H9 (cell line): ENCODE data around the gene ASPG. TPM values are rescaled to one million over a fixed set of nuclear protein-coding genes. Genes with fewer than 3 reads are reported as not detected.

Experiments used
- DNase-seq: peaks from one replicate; pipeline ENCODE4 v3.0.0-alpha.2; 2017
- H2AFZ ChIP-seq: one replicate; pipeline ENCODE4 v1.6.1; 2013; ENCODE audit warnings: mild to moderate bottlenecking, low read length, control low read depth, moderate library complexity
- H2AK5ac ChIP-seq: 2 replicates; pipeline ENCODE4 v1.6.1; 2013; ENCODE audit warnings: low read length, control low read depth, mixed read lengths; ENCODE audit not compliant: insufficient read length
- H2BK120ac ChIP-seq: one replicate; pipeline ENCODE4 v1.6.1; 2013; ENCODE audit warnings: low read depth, mild to moderate bottlenecking, low read length, control low read depth, inconsistent platforms; ENCODE audit not compliant: poor library complexity, severe bottlenecking
- H2BK12ac ChIP-seq: 2 replicates; pipeline ENCODE4 v1.6.1; 2013; ENCODE audit warnings: low read length, control low read depth, mixed read lengths, low read depth; ENCODE audit not compliant: insufficient read length
- H2BK15ac ChIP-seq: 2 replicates; pipeline ENCODE4 v1.6.1; 2013; ENCODE audit warnings: low read depth, low read length, control low read depth
- H2BK20ac ChIP-seq: one replicate; pipeline ENCODE4 v1.6.1; 2013; ENCODE audit warnings: low read depth, mild to moderate bottlenecking, low read length, control low read depth, inconsistent platforms; ENCODE audit not compliant: poor library complexity, severe bottlenecking
- H2BK5ac ChIP-seq: 2 replicates; pipeline ENCODE4 v1.6.1; 2013; ENCODE audit warnings: low read length, control low read depth, mixed read lengths; ENCODE audit not compliant: insufficient read length
- H3K14ac ChIP-seq: 2 replicates; pipeline ENCODE4 v1.6.1; 2013; ENCODE audit warnings: low read length, control low read depth; ENCODE audit not compliant: insufficient read depth
- H3K18ac ChIP-seq: 2 replicates; pipeline ENCODE4 v1.6.1; 2013; ENCODE audit warnings: low read depth, mild to moderate bottlenecking, mixed read lengths, low read length, control low read depth; ENCODE audit not compliant: insufficient read length
- H3K23ac ChIP-seq: 2 replicates; pipeline ENCODE4 v1.6.1; 2013; ENCODE audit warnings: low read length, control low read depth, mixed read lengths, low read depth; ENCODE audit not compliant: insufficient read length
- H3K23me2 ChIP-seq: 2 replicates; pipeline ENCODE4 v1.6.1; 2013; ENCODE audit warnings: low read depth, mild to moderate bottlenecking, mixed read lengths, low read length, control low read depth; ENCODE audit not compliant: insufficient read length, poor library complexity, severe bottlenecking
- H3K27ac ChIP-seq: 2 replicates; pipeline ENCODE4 v1.5.1; 2013; ENCODE audit warnings: low read length, control low read depth, mixed read lengths, low read depth; ENCODE audit not compliant: insufficient read length
- H3K27me3 ChIP-seq: 2 replicates; pipeline ENCODE4 v1.6.1; 2013; ENCODE audit warnings: low read length, control low read depth, inconsistent platforms; ENCODE audit not compliant: insufficient read depth
- H3K4ac ChIP-seq: 2 replicates; pipeline ENCODE4 v1.6.1; 2013; ENCODE audit warnings: low read depth, mild to moderate bottlenecking, control low read depth, inconsistent platforms, low read length, moderate library complexity
- H3K4me1 ChIP-seq: 2 replicates; pipeline ENCODE4 v1.6.1; 2013; ENCODE audit warnings: low read length, control low read depth, inconsistent platforms; ENCODE audit not compliant: insufficient read depth
- H3K4me2 ChIP-seq: 2 replicates; pipeline ENCODE4 v1.6.1; 2013; ENCODE audit warnings: low read length, control low read depth, mixed read lengths; ENCODE audit not compliant: insufficient read length, insufficient read depth
- H3K56ac ChIP-seq: 2 replicates; pipeline ENCODE4 v1.6.1; 2013; ENCODE audit warnings: low read depth, mild to moderate bottlenecking, mixed read lengths, low read length, control low read depth; ENCODE audit not compliant: insufficient read length
- H3K79me1 ChIP-seq: 2 replicates; pipeline ENCODE4 v1.6.1; 2013; ENCODE audit warnings: low read depth, mild to moderate bottlenecking, moderate library complexity, low read length, control low read depth, inconsistent platforms; ENCODE audit not compliant: insufficient read depth, poor library complexity, severe bottlenecking
- H3K79me2 ChIP-seq: 2 replicates; pipeline ENCODE4 v1.6.1; 2013; ENCODE audit warnings: low read length, control low read depth, inconsistent platforms; ENCODE audit not compliant: insufficient read depth
- H3K9ac ChIP-seq: 2 replicates; pipeline ENCODE4 v1.6.1; 2013; ENCODE audit warnings: low read length, control low read depth, mixed read lengths; ENCODE audit not compliant: insufficient read length; ENCODE audit errors: extremely low read depth
- H3K9me3 ChIP-seq: one replicate; pipeline ENCODE4 v1.6.1; 2013; ENCODE audit warnings: low read depth, low read length, inconsistent platforms; ENCODE audit not compliant: control insufficient read depth
- H3T11ph ChIP-seq: one replicate; pipeline ENCODE4 v1.6.1; 2013; ENCODE audit warnings: mild to moderate bottlenecking, low read length, control low read depth, inconsistent platforms
- H4K20me1 ChIP-seq: one replicate; pipeline ENCODE4 v1.6.1; 2013; ENCODE audit not compliant: control insufficient read depth, insufficient read length, insufficient read depth
- H4K5ac ChIP-seq: 2 replicates; pipeline ENCODE4 v1.6.1; 2013; ENCODE audit warnings: low read depth, mild to moderate bottlenecking, mixed read lengths, low read length, control low read depth; ENCODE audit not compliant: insufficient read length
- H4K8ac ChIP-seq: replicated peaks from 2 replicates; pipeline ENCODE4 v1.6.1; 2013; ENCODE audit warnings: low read length, control low read depth, mixed read lengths, low read depth; ENCODE audit not compliant: insufficient read length
- H4K91ac ChIP-seq: 2 replicates; pipeline ENCODE4 v1.6.1; 2013; ENCODE audit warnings: low read depth, mild to moderate bottlenecking, moderate library complexity, mixed read lengths, low read length, control low read depth; ENCODE audit not compliant: insufficient read length
- H3K27ac Mint-ChIP-seq, 3 experiments: 2 replicates in 2 of 3; 3 replicates in 1 of 3; pipeline ENCODE4 v1.8.0; 2020 to 2021; ENCODE audit warnings: mixed read lengths in 3 of 3, mild to moderate bottlenecking in 1 of 3, moderate library complexity in 1 of 3
- H3K27me3 Mint-ChIP-seq: 2 replicates; pipeline ENCODE4 v1.8.0; 2021; ENCODE audit warnings: low read depth, mild to moderate bottlenecking, moderate library complexity, mixed read lengths
- H3K36me3 Mint-ChIP-seq, 3 experiments: 2 replicates in 2 of 3; 3 replicates in 1 of 3; pipeline ENCODE4 v1.8.0; 2020 to 2021; ENCODE audit warnings: low read depth in 3 of 3, mixed read lengths in 3 of 3; ENCODE audit not compliant: insufficient read depth in 1 of 3
- H3K4me1 Mint-ChIP-seq, 2 experiments: 2 replicates each; pipeline ENCODE4 v1.8.0; 2020; ENCODE audit warnings: mixed read lengths in 2 of 2
- H3K4me3 Mint-ChIP-seq, 2 experiments: 2 replicates in 1 of 2; 3 replicates in 1 of 2; pipeline ENCODE4 v1.8.0; 2020 to 2021; ENCODE audit warnings: mild to moderate bottlenecking in 2 of 2, mixed read lengths in 2 of 2, moderate library complexity in 1 of 2
- H3K9me3 Mint-ChIP-seq, 2 experiments: 2 replicates in 1 of 2; 3 replicates in 1 of 2; pipeline ENCODE4 v1.8.0; 2020; ENCODE audit warnings: mild to moderate bottlenecking in 2 of 2, mixed read lengths in 2 of 2, moderate library complexity in 1 of 2
- CTCF ChIP-seq: fragments of 200-600 bp; sonication (generic); conservative IDR thresholded peaks from 3 replicates; pipeline ENCODE4 v1.8.0; 2021; ENCODE audit warnings: antibody characterized with exemption, mild to moderate bottlenecking
- WGBS: extraction: QIAGEN DNeasy Blood & Tissue Kit; methylation state at CpG from one replicate; pipeline ENCODE4 v1.1.7; 2013; ENCODE audit warnings: missing lambda C conversion rate, low lambda C conversion rate, mixed read lengths; ENCODE audit not compliant: insufficient read length; ENCODE audit errors: extremely low coverage; 5-methylcytosine and 5-hydroxymethylcytosine counted together
- total RNA-seq: library from RNA; stranded (reverse); gene quantifications from 2 replicates; pipeline ENCODE4 v1.2.1, GENCODE V29; 2021

Gene ASPG
- total RNA-seq, 1 experiment from 2014 or later, result 0.33 TPM

- H4K20me1 ChIP-seq, result no peaks in the 10 kb centered on the region
- H3K79me1 ChIP-seq, result no peaks in the 10 kb centered on the region
- no peaks in the 10 kb centered on the region; the same call in 1 of the 2 replicates for H3K4me1 ChIP-seq
- no peak overlapping the region for H2BK15ac ChIP-seq
- no peak overlapping the region for H3K27ac ChIP-seq
- no peak overlapping the region for H3T11ph ChIP-seq
- no peak overlapping the region for H3K14ac ChIP-seq
- H4K91ac ChIP-seq, result no peak overlapping the region
- no peak overlapping the region for H2BK20ac ChIP-seq
- H4K5ac ChIP-seq, result no peak overlapping the region
- peaks cover 7% of the 10 kb centered on the region for H3K23me2 ChIP-seq
- Mint-ChIP-seq H3K27me3 (peaks cover 62% of the 10 kb centered on the region), H3K27ac (no peak overlapping the region), H3K36me3 (peaks cover 0 to 10% (median 0%) of the 10 kb centered on the region in 3 experiments; a peak in 2 of 7 replicates), H3K4me3 (no peak overlapping the region), H3K9me3 (peaks cover 10 to 16% of the 10 kb centered on the region in 2 experiments), H3K4me1 (peaks cover 3 to 5% of the 10 kb centered on the region in 2 experiments; a peak in 3 of 4 replicates)
- TF ChIP-seq CTCF, result no peak
- H3K27me3 ChIP-seq, result peaks cover 7% of the 10 kb centered on the region; the same call in 1 of the 2 replicates
- H2BK120ac ChIP-seq, result no peak overlapping the region
- no peak overlapping the region for H3K9ac ChIP-seq
- no peak overlapping the region for H2BK12ac ChIP-seq
- H2BK5ac ChIP-seq, result no peak overlapping the region
- no peak overlapping the region for H3K4me2 ChIP-seq
- H2AK5ac ChIP-seq, result no peak overlapping the region
- no peak overlapping the region for H3K23ac ChIP-seq
- H3K56ac ChIP-seq, result no peak overlapping the region
- no peaks in the 10 kb centered on the region for H3K9me3 ChIP-seq
- H3K4ac ChIP-seq, result no peak overlapping the region
- H2AFZ ChIP-seq, result no peak overlapping the region
- no CpG with 5 or more reads among the region's 5 CpGs for WGBS
- no peak overlapping the region for H3K18ac ChIP-seq
- no peaks in the 10 kb centered on the region for H3K79me2 ChIP-seq
- H4K8ac ChIP-seq, result no peak overlapping the region
- DNase-seq, result no peak
Measured at GRCh38 chr14:104120281-104120741, 34.8 kb downstream of the ASPG start.
